ENCODE results near the gene POU6F2. TPM values are rescaled to one million over a fixed set of nuclear protein-coding genes. Genes with fewer than 3 reads are reported as not detected.

POU6F2 gene
- total RNA-seq, 1 donor from 2014 or later = 0.78 TPM

GRCh38 chr7:39402034-39402433 is 424.3 kb downstream of the POU6F2 start:
- Histone ChIP-seq H3K27ac (no peak overlapping the region), H3K4me1 (no peaks in the 10 kb centered on the region), H3K9me3 (no peaks in the 10 kb centered on the region), H3K27me3 (no peaks in the 10 kb centered on the region), H3K36me3 (no peaks in the 10 kb centered on the region), H3K4me3 (no peak overlapping the region)
- no peak for ATAC-seq
- DNase-seq = no peak
- intact Hi-C loops (cut with DNase I) = no loop called here
- TF ChIP-seq CTCF (IDR thresholded peaks at IDR 0.05) = no peak

GRCh38 chr7:39404907-39405306 is 427.2 kb downstream of the POU6F2 start:
- H3K4me1 ChIP-seq = no peaks in the 10 kb centered on the region
- no peaks in the 10 kb centered on the region for H3K27me3 ChIP-seq
- ATAC-seq = no peak
- no peaks in the 10 kb centered on the region for H3K9me3 ChIP-seq
- intact Hi-C loops (cut with DNase I) = no loop called here
- no peak overlapping the region for H3K27ac ChIP-seq
- DNase-seq = no peak
- no peak overlapping the region for H3K4me3 ChIP-seq
- TF ChIP-seq CTCF (IDR thresholded peaks at IDR 0.05) = no peak
- no peaks in the 10 kb centered on the region for H3K36me3 ChIP-seq

GRCh38 chr7:39405581-39405980 is 427.9 kb downstream of the POU6F2 start:
- H3K27me3 ChIP-seq = no peaks in the 10 kb centered on the region
- DNase-seq (no peak), ATAC-seq (no peak)
- no peaks in the 10 kb centered on the region for H3K4me1 ChIP-seq
- H3K36me3 ChIP-seq = no peaks in the 10 kb centered on the region
- H3K4me3 ChIP-seq = no peak overlapping the region
- intact Hi-C loops (cut with DNase I) = no loop called here
- H3K27ac ChIP-seq = no peak overlapping the region
- H3K9me3 ChIP-seq = no peaks in the 10 kb centered on the region
- TF ChIP-seq CTCF (IDR thresholded peaks at IDR 0.05) = no peak

DNA sequence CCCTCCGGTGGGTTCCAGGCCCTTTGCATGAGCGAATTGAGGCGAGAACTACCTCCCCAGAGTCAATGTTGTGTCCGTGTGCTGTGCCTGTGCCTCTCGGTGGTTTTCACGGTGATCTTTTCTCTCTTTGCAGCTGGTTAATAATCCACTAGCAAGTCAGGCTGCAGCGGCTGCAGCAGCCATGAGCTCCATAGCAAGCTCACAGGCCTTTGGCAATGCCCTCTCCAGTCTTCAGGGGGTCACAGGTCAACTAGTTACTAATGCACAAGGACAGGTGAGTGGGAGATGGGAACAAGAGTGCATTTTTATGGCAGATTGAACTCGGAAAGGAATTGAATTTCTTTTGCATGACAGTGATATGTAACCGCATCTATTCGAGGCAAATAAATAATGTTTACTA is 428.8 kb downstream of the POU6F2 start:
- Histone ChIP-seq H3K36me3 (no peaks in the 10 kb centered on the region), H3K4me3 (no peak overlapping the region), H3K4me1 (no peaks in the 10 kb centered on the region), H3K27me3 (no peaks in the 10 kb centered on the region), H3K27ac (no peak overlapping the region), H3K9me3 (no peaks in the 10 kb centered on the region)
- ATAC-seq (no peak), DNase-seq (no peak)
- intact Hi-C loops (cut with DNase I) = no loop called here
- no peak for TF ChIP-seq CTCF (IDR thresholded peaks at IDR 0.05)

GRCh38 chr7:39407137-39407536 is 429.4 kb downstream of the POU6F2 start:
- no peak for DNase-seq
- intact Hi-C loops (cut with DNase I) = no loop called here
- H3K36me3 ChIP-seq = no peaks in the 10 kb centered on the region
- no peak for ATAC-seq
- H3K27me3 ChIP-seq = no peaks in the 10 kb centered on the region
- H3K9me3 ChIP-seq = no peaks in the 10 kb centered on the region
- TF ChIP-seq CTCF (IDR thresholded peaks at IDR 0.05) = no peak
- H3K4me1 ChIP-seq = no peaks in the 10 kb centered on the region
- no peak overlapping the region for H3K27ac ChIP-seq
- H3K4me3 ChIP-seq = no peak overlapping the region

DNA sequence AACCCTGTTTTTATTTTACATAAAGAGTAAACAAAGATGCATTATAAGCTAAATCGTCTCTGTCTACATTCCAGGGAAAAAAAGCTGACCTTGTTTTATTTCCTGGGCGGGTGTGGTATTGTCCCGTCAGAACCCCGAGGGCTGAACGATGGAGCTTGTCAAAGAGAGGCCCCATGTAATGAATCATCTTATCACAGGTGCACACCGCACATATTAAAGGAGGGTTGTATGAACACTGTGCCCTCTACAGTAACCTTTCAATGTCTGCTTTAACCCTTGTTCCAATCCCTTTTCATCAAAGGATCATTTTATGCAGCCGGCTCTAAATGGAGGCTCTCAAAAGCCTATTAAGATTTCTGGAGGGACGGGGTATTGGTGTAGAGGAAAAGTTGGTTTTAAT is 430.0 kb downstream of the POU6F2 start:
- TF ChIP-seq CTCF (IDR thresholded peaks at IDR 0.05) = no peak
- H3K36me3 ChIP-seq = no peaks in the 10 kb centered on the region
- no peak overlapping the region for H3K27ac ChIP-seq
- no peaks in the 10 kb centered on the region for H3K9me3 ChIP-seq
- no peak overlapping the region for H3K4me3 ChIP-seq
- H3K4me1 ChIP-seq = no peaks in the 10 kb centered on the region
- intact Hi-C loops (cut with DNase I) = no loop called here
- ATAC-seq (no peak), DNase-seq (no peak)
- no peaks in the 10 kb centered on the region for H3K27me3 ChIP-seq

Measured in upper lobe of right lung (tissue), 1 donor.